Natural killer cell (primary cell): ENCODE data around the gene SPPL2C. TPM values are rescaled to one million over a fixed set of nuclear protein-coding genes. Genes with fewer than 3 reads are reported as not detected.

Experiments
- ATAC-seq, 3 donors: fragments of 150-1000 bp in 2 of 3; fragments of 200-7000 bp in 1 of 3; cut with Tn5 transposase; 1 replicate in 1 of 3; 2 replicates in 2 of 3; pipeline ENCODE4 v1.10.0; 2021; ENCODE audit warnings: mild to moderate bottlenecking in 2 of 3, moderate library complexity in 2 of 3
- DNase-seq, 2 donors: peaks; one replicate each; pipeline versions ENCODE4 v3.0.0 to v3.0.0-alpha.2; 2013 to 2021; ENCODE audit warnings: mixed read lengths in 1 of 2
- H3K27ac ChIP-seq: one replicate; pipeline ENCODE4 v1.5.1; 2013; ENCODE audit warnings: mild to moderate bottlenecking, low read length
- H3K27me3 ChIP-seq: one replicate; pipeline ENCODE4 v1.6.1; 2013; ENCODE audit warnings: low read length; ENCODE audit not compliant: control insufficient read depth, insufficient read depth
- H3K36me3 ChIP-seq: one replicate; pipeline ENCODE4 v1.6.1; 2013; ENCODE audit warnings: low read length; ENCODE audit not compliant: control insufficient read depth, insufficient read depth
- H3K4me1 ChIP-seq: one replicate; pipeline ENCODE4 v1.6.1; 2013; ENCODE audit warnings: low read length; ENCODE audit not compliant: control insufficient read depth, insufficient read depth
- H3K4me3 ChIP-seq: one replicate; pipeline ENCODE4 v1.5.1; 2013; ENCODE audit warnings: low read length
- H3K9me3 ChIP-seq: one replicate; pipeline ENCODE4 v1.6.1; 2013; ENCODE audit warnings: low read length; ENCODE audit not compliant: control insufficient read depth, insufficient read depth
- H3K27ac Mint-ChIP-seq, 2 donors: one replicate each; pipeline ENCODE4 v1.8.0; 2022; ENCODE audit warnings: mild to moderate bottlenecking in 2 of 2, mixed read lengths in 2 of 2, moderate library complexity in 1 of 2
- H3K27me3 Mint-ChIP-seq, 2 donors: one replicate each; pipeline ENCODE4 v1.8.0; 2022; ENCODE audit warnings: low read depth in 2 of 2, mixed read lengths in 2 of 2
- H3K36me3 Mint-ChIP-seq: one replicate; pipeline ENCODE4 v1.8.0; 2022; ENCODE audit warnings: mixed read lengths
- H3K4me1 Mint-ChIP-seq, 2 donors: one replicate each; pipeline ENCODE4 v1.8.0; 2022; ENCODE audit warnings: mixed read lengths in 2 of 2
- H3K4me3 Mint-ChIP-seq: one replicate; pipeline ENCODE4 v1.8.0; 2022; ENCODE audit warnings: mild to moderate bottlenecking, moderate library complexity, mixed read lengths
- H3K9me3 Mint-ChIP-seq, 2 donors: one replicate each; pipeline ENCODE4 v1.8.0; 2022; ENCODE audit warnings: mixed read lengths in 2 of 2
- CTCF ChIP-seq: fragments of 200-600 bp; IDR thresholded peaks from one replicate; pipeline ENCODE4 v1.8.0; 2022; ENCODE audit warnings: antibody characterized with exemption
- WGBS: methylation state at CpG from one replicate; pipeline ENCODE4 v1.1.7; 2013; ENCODE audit warnings: missing lambda C conversion rate; ENCODE audit not compliant: insufficient coverage; 5-methylcytosine and 5-hydroxymethylcytosine counted together
- intact Hi-C: fragments of 100-400 bp; cut with micrococcal nuclease; formaldehyde crosslinking; loops from one replicate; pipeline ENCODE4 v1.14.2; 2022
- total RNA-seq, 4 donors: library from RNA; stranded (reverse); fragments of 120-200 nt in 1 of 4; gene quantifications; one replicate each; pipeline versions ENCODE4 v1.2.3 to v1.2.4, GENCODE V29; 2013 to 2022

SPPL2C gene
- total RNA-seq, 3 donors from 2014 or later (not counting 1 experiment from before 2014, with no cell fraction given), result not detected

GRCh38 chr17:45814622-45815606 is 29.8 kb upstream of the SPPL2C start:
- no peak for TF ChIP-seq CTCF
- WGBS, result 85% methylated on average over 17 of the region's 17 CpGs
- intact Hi-C loops, result no loop called here
- ATAC-seq, result no peak
- H3K36me3 ChIP-seq, result no peaks in the 10 kb centered on the region
- no peak overlapping the region for H3K4me3 ChIP-seq
- H3K27me3 ChIP-seq, result no peaks in the 10 kb centered on the region
- H3K9me3 ChIP-seq, result no peaks in the 10 kb centered on the region
- no peaks in the 10 kb centered on the region for H3K4me1 ChIP-seq
- no peak overlapping the region for H3K27ac ChIP-seq
- Mint-ChIP-seq H3K27ac (no peak overlapping the region), H3K27me3 (peaks cover 0 to 8% of the 10 kb centered on the region in 2 donors), H3K4me1 (no peaks in the 10 kb centered on the region), H3K9me3 (no peaks in the 10 kb centered on the region), H3K36me3 (no peaks in the 10 kb centered on the region), H3K4me3 (no peak overlapping the region)
- DNase-seq, result no peak

GRCh38 chr17:45815752-45816151 is 28.9 kb upstream of the SPPL2C start:
- no peak for ATAC-seq
- Mint-ChIP-seq H3K27ac (no peak overlapping the region), H3K9me3 (no peaks in the 10 kb centered on the region), H3K4me3 (no peak overlapping the region), H3K27me3 (peaks cover 0 to 8% of the 10 kb centered on the region in 2 donors), H3K4me1 (no peaks in the 10 kb centered on the region), H3K36me3 (no peaks in the 10 kb centered on the region)
- no peak for TF ChIP-seq CTCF
- Histone ChIP-seq H3K4me3 (no peak overlapping the region), H3K27ac (no peak overlapping the region), H3K36me3 (no peaks in the 10 kb centered on the region), H3K4me1 (no peaks in the 10 kb centered on the region), H3K27me3 (no peaks in the 10 kb centered on the region), H3K9me3 (no peaks in the 10 kb centered on the region)
- DNase-seq, result no peak
- intact Hi-C loops, result no loop called here
- 88% methylated on average over 6 of the region's 6 CpGs for WGBS

- Mint-ChIP-seq H3K36me3 (no peaks in the 10 kb centered on the region), H3K4me1 (no peaks in the 10 kb centered on the region), H3K9me3 (no peaks in the 10 kb centered on the region), H3K27ac (no peak overlapping the region), H3K27me3 (peaks cover 0 to 3% of the 10 kb centered on the region in 2 donors), H3K4me3 (no peak overlapping the region)
- intact Hi-C loops, result no loop called here
- TF ChIP-seq CTCF, result no peak
- no peak for ATAC-seq
- H3K4me1 ChIP-seq, result no peaks in the 10 kb centered on the region
- 81% methylated on average over 6 of the region's 6 CpGs for WGBS
- no peak overlapping the region for H3K4me3 ChIP-seq
- no peak for DNase-seq
- H3K27ac ChIP-seq, result no peak overlapping the region
- H3K9me3 ChIP-seq, result no peaks in the 10 kb centered on the region
- H3K36me3 ChIP-seq, result no peaks in the 10 kb centered on the region
- H3K27me3 ChIP-seq, result no peaks in the 10 kb centered on the region
Measured at GRCh38 chr17:45818041-45818440, 26.6 kb upstream of the SPPL2C start.
